B cell (primary cell): ENCODE measurements around the gene MMP23B.
"Not testable (repeated sequence)": the region's sequence is repeated elsewhere in the genome, so short reads cannot be mapped to it uniquely, and the experiment has no call there.

Experiments used
- EZH2 ChIP-seq: IDR thresholded peaks from 2 replicates; pipeline ENCODE4 v1.6.1; 2012; ENCODE audit warnings: borderline replicate concordance, low read depth, mild to moderate bottlenecking, moderate library complexity, low read length; ENCODE audit not compliant: insufficient read depth, poor library complexity, severe bottlenecking
- TF ChIP-seq, protein P1 (sequence below): fragments of 200-600 bp; IDR thresholded peaks from one replicate; pipeline ENCODE4 v1.8.0; 2022; ENCODE audit warnings: antibody characterized with exemption, mild to moderate bottlenecking

- TF ChIP-seq, protein P1, sequence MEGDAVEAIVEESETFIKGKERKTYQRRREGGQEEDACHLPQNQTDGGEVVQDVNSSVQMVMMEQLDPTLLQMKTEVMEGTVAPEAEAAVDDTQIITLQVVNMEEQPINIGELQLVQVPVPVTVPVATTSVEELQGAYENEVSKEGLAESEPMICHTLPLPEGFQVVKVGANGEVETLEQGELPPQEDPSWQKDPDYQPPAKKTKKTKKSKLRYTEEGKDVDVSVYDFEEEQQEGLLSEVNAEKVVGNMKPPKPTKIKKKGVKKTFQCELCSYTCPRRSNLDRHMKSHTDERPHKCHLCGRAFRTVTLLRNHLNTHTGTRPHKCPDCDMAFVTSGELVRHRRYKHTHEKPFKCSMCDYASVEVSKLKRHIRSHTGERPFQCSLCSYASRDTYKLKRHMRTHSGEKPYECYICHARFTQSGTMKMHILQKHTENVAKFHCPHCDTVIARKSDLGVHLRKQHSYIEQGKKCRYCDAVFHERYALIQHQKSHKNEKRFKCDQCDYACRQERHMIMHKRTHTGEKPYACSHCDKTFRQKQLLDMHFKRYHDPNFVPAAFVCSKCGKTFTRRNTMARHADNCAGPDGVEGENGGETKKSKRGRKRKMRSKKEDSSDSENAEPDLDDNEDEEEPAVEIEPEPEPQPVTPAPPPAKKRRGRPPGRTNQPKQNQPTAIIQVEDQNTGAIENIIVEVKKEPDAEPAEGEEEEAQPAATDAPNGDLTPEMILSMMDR: not testable (repeated sequence)
- TF ChIP-seq EZH2: not testable (repeated sequence)
Observed at GRCh38 chr1:1646326-1646725, 14.4 kb downstream of the MMP23B start.
